OCI-LY3 (cell line): ENCODE data around the gene MPPED1.

Experiments used
- H2AFZ ChIP-seq: fragments of 200-600, 300-600 bp; shearing (Covaris generic); 2 replicates; pipeline ENCODE4 v1.6.0; 2014; ENCODE audit warnings: antibody characterized with exemption, low read depth, low read length
- H3K27ac ChIP-seq: fragments of 200-600, 300-600 bp; sonication (generic); 2 replicates; pipeline ENCODE4 v1.5.1; 2014; ENCODE audit warnings: mild to moderate bottlenecking, low read length, moderate library complexity, mixed read lengths
- H3K27me3 ChIP-seq: fragments of 200-600, 300-600 bp; sonication (generic); 2 replicates; pipeline ENCODE4 v1.6.1; 2014; ENCODE audit warnings: low read depth, low read length, mixed read lengths
- H3K36me3 ChIP-seq: fragments of 200-600, 300-600 bp; sonication (generic); replicated peaks from 2 replicates; pipeline ENCODE3; 2014; ENCODE audit warnings: low read depth, low read length, mixed read lengths
- H3K4me1 ChIP-seq: fragments of 300-600, 200-600 bp; sonication (generic); 2 replicates; pipeline ENCODE4 v1.6.1; 2014; ENCODE audit warnings: low read length, mixed read lengths
- H3K4me2 ChIP-seq: fragments of 200-600, 300-600 bp; sonication (generic); 2 replicates; pipeline ENCODE4 v1.6.1; 2014; ENCODE audit warnings: low read length, mixed read lengths
- H3K4me3 ChIP-seq: fragments of 300-600, 200-600 bp; sonication (generic); 2 replicates; pipeline ENCODE4 v1.5.1; 2014; ENCODE audit warnings: antibody characterized with exemption, mild to moderate bottlenecking, low read length, moderate library complexity
- H3K79me2 ChIP-seq: fragments of 300-600, 200-600 bp; shearing (Covaris generic); 2 replicates; pipeline ENCODE4 v1.6.1; 2014; ENCODE audit warnings: mild to moderate bottlenecking, low read length, mixed read lengths
- H3K9ac ChIP-seq: fragments of 300-600, 200-600 bp; shearing (Covaris generic); 2 replicates; pipeline ENCODE4 v1.6.0; 2014; ENCODE audit warnings: mild to moderate bottlenecking, low read length, moderate library complexity
- H3K9me3 ChIP-seq: fragments of 200-600, 300-600 bp; shearing (Covaris generic); 2 replicates; pipeline ENCODE4 v1.6.1; 2014; ENCODE audit warnings: low read length, mixed read lengths; ENCODE audit not compliant: insufficient read depth
- H4K20me1 ChIP-seq: fragments of 200-600, 300-600 bp; sonication (generic); 2 replicates; pipeline ENCODE4 v1.6.1; 2016; ENCODE audit warnings: low read length, mixed read lengths; ENCODE audit not compliant: insufficient read depth
- EZH2phosphoT487 ChIP-seq: fragments of 200-600 bp; shearing (Covaris generic); IDR thresholded peaks from 2 replicates; pipeline ENCODE4 v1.6.1; 2018; ENCODE audit warnings: antibody characterized with exemption, mixed run types, low read depth
- TF ChIP-seq, protein P1 (sequence below): fragments of 200-600, 300-600 bp; sonication (generic); IDR thresholded peaks from 2 replicates; pipeline ENCODE4 v1.5.1; 2014; ENCODE audit warnings: antibody characterized with exemption, low read length, low read depth

The MPPED1 gene

GRCh38 chr22:43393844-43394474 lies 17.9 kb upstream of the MPPED1 start:
- Histone ChIP-seq H2AFZ (no peak overlapping the region), H3K79me2 (no peaks in the 10 kb centered on the region), H3K4me2 (no peak overlapping the region), H3K4me1 (no peaks in the 10 kb centered on the region), H4K20me1 (no peaks in the 10 kb centered on the region), H3K27ac (no peak overlapping the region), H3K4me3 (no peak overlapping the region), H3K36me3 (no peaks in the 10 kb centered on the region), H3K27me3 (peaks cover 16% of the 10 kb centered on the region), H3K9ac (no peak overlapping the region), H3K9me3 (no peaks in the 10 kb centered on the region)
- TF ChIP-seq, protein P1, sequence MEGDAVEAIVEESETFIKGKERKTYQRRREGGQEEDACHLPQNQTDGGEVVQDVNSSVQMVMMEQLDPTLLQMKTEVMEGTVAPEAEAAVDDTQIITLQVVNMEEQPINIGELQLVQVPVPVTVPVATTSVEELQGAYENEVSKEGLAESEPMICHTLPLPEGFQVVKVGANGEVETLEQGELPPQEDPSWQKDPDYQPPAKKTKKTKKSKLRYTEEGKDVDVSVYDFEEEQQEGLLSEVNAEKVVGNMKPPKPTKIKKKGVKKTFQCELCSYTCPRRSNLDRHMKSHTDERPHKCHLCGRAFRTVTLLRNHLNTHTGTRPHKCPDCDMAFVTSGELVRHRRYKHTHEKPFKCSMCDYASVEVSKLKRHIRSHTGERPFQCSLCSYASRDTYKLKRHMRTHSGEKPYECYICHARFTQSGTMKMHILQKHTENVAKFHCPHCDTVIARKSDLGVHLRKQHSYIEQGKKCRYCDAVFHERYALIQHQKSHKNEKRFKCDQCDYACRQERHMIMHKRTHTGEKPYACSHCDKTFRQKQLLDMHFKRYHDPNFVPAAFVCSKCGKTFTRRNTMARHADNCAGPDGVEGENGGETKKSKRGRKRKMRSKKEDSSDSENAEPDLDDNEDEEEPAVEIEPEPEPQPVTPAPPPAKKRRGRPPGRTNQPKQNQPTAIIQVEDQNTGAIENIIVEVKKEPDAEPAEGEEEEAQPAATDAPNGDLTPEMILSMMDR, result no peak
- TF ChIP-seq EZH2phosphoT487, result no peak

GRCh38 chr22:43395086-43395695 lies 16.6 kb upstream of the MPPED1 start:
- H3K4me2 ChIP-seq, result no peak overlapping the region
- H3K79me2 ChIP-seq, result no peaks in the 10 kb centered on the region
- no peak overlapping the region for H3K9ac ChIP-seq
- no peak overlapping the region for H2AFZ ChIP-seq
- TF ChIP-seq, protein P1, result no peak
- no peak for TF ChIP-seq EZH2phosphoT487
- peaks cover 5% of the 10 kb centered on the region; the same call in 1 of the 2 replicates for H3K27me3 ChIP-seq
- no peaks in the 10 kb centered on the region for H3K4me1 ChIP-seq
- no peak overlapping the region for H3K27ac ChIP-seq
- H4K20me1 ChIP-seq, result no peaks in the 10 kb centered on the region
- H3K36me3 ChIP-seq, result no peaks in the 10 kb centered on the region
- no peaks in the 10 kb centered on the region for H3K9me3 ChIP-seq
- H3K4me3 ChIP-seq, result no peak overlapping the region

DNA sequence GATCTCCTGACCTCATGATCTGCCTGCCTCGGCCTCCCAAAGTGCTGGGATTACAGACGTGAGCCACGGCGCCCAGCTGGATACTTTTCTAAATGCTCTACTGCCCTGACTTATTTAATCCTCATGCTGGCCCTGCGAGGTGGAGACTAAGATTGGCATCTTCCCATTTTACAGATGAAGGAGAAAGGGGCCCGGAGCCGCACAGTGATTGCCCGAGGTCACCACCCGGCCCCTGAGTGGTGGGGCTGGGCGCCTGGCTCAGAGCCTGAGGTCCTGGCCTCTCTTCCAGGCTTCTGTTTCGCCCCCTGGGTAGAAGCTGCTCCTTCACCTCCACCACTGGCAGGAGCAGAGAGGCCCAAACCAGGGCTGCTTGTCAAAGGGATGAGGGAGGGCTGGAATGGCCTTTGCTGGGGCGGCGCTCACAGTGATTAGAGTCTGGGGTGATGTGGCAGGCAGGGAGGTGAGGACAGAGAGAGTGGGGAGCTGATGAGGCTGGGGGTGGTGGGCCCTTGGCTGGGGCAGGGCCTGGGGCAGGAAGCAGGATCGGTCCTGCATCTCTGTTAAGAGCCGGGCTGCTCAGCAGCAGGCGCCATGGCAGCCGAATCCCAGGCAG lies 15.4 kb upstream of the MPPED1 start:
- no peak overlapping the region for H3K4me2 ChIP-seq
- TF ChIP-seq, protein P1, result no peak
- TF ChIP-seq EZH2phosphoT487, result no peak
- no peak overlapping the region for H3K4me3 ChIP-seq
- H3K36me3 ChIP-seq, result no peaks in the 10 kb centered on the region
- H2AFZ ChIP-seq, result no peak overlapping the region
- no peak overlapping the region for H3K9ac ChIP-seq
- H3K27me3 ChIP-seq, result no peaks in the 10 kb centered on the region
- H3K9me3 ChIP-seq, result no peaks in the 10 kb centered on the region
- H3K79me2 ChIP-seq, result no peaks in the 10 kb centered on the region
- H4K20me1 ChIP-seq, result no peaks in the 10 kb centered on the region
- no peaks in the 10 kb centered on the region for H3K4me1 ChIP-seq
- H3K27ac ChIP-seq, result no peak overlapping the region

- H3K4me2 ChIP-seq, result no peak overlapping the region
- no peaks in the 10 kb centered on the region for H3K4me1 ChIP-seq
- H3K36me3 ChIP-seq, result no peaks in the 10 kb centered on the region
- H3K79me2 ChIP-seq, result no peaks in the 10 kb centered on the region
- no peak overlapping the region for H3K4me3 ChIP-seq
- no peak overlapping the region for H2AFZ ChIP-seq
- no peak for TF ChIP-seq EZH2phosphoT487
- TF ChIP-seq, protein P1, result no peak
- no peaks in the 10 kb centered on the region for H3K27me3 ChIP-seq
- no peaks in the 10 kb centered on the region for H3K9me3 ChIP-seq
- no peaks in the 10 kb centered on the region for H4K20me1 ChIP-seq
- H3K9ac ChIP-seq, result no peak overlapping the region
- no peak overlapping the region for H3K27ac ChIP-seq
Observed at GRCh38 chr22:43396934-43397457, 14.8 kb upstream of the MPPED1 start.
